ENCODE measurements around the gene TRMT13. TPM values are rescaled to one million over a fixed set of nuclear protein-coding genes. Genes with fewer than 3 reads are reported as not detected.

The TRMT13 gene
- total RNA-seq, 2 experiments from 2014 or later = 6.3 to 6.9 TPM

DNA sequence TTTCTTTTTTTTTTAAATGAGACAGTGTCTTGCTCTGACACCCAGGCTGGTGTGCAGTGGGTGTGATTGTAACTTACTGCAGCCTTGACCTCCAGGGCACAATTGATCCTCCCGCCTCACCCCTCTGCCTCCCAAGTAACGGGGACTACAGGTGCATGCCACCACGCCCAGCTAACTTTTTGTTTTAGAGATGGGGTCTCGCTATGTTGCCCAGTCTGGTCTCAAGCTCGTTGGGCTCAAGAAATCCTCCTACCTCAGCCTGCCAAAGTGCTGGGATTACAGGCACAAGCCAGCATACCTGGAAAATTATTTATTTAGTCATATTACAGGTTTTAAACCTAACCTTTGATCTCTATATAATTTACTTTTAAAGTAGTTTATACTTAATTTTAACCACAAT lies 31.7 kb downstream of the TRMT13 start:
- Mint-ChIP-seq H3K9me3 (no peaks in the 10 kb centered on the region), H3K4me1 (ENCODE audit: low read depth) (no peaks in the 10 kb centered on the region), H3K4me3 (no peak overlapping the region), H3K36me3 (ENCODE audit: low read depth) (no peaks in the 10 kb centered on the region), H3K27me3 (no peaks in the 10 kb centered on the region), H3K27ac (no peak overlapping the region)
- DNase-seq (no peak), ATAC-seq (ENCODE audit: poor library complexity) (no peak)
- CTCF ChIA-PET = no interaction called here
- intact Hi-C loops (cut with DNase I, micrococcal nuclease) = no loop called here
- POLR2A ChIA-PET = no interaction called here
- Histone ChIP-seq H3K9me3 (ENCODE audit: control insufficient read depth in 1 of 2, insufficient read depth in 1 of 2, low read length in 2 of 2) (no peaks in the 10 kb centered on the region), H3K4me3 (ENCODE audit: low read length) (no peak overlapping the region), H3K4me1 (ENCODE audit: insufficient read depth, low read length) (no peaks in the 10 kb centered on the region), H3K36me3 (ENCODE audit: insufficient read depth, low read length) (no peaks in the 10 kb centered on the region), H3K27me3 (ENCODE audit: control insufficient read depth in 1 of 2, insufficient read depth in 2 of 2, low read length in 2 of 2) (no peaks in the 10 kb centered on the region), H3K27ac (ENCODE audit: low read depth in 1 of 2, low read length in 2 of 2) (no peak overlapping the region)
- TF ChIP-seq, protein P1, sequence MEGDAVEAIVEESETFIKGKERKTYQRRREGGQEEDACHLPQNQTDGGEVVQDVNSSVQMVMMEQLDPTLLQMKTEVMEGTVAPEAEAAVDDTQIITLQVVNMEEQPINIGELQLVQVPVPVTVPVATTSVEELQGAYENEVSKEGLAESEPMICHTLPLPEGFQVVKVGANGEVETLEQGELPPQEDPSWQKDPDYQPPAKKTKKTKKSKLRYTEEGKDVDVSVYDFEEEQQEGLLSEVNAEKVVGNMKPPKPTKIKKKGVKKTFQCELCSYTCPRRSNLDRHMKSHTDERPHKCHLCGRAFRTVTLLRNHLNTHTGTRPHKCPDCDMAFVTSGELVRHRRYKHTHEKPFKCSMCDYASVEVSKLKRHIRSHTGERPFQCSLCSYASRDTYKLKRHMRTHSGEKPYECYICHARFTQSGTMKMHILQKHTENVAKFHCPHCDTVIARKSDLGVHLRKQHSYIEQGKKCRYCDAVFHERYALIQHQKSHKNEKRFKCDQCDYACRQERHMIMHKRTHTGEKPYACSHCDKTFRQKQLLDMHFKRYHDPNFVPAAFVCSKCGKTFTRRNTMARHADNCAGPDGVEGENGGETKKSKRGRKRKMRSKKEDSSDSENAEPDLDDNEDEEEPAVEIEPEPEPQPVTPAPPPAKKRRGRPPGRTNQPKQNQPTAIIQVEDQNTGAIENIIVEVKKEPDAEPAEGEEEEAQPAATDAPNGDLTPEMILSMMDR (IDR thresholded peaks at IDR 0.05) = no peak

DNA sequence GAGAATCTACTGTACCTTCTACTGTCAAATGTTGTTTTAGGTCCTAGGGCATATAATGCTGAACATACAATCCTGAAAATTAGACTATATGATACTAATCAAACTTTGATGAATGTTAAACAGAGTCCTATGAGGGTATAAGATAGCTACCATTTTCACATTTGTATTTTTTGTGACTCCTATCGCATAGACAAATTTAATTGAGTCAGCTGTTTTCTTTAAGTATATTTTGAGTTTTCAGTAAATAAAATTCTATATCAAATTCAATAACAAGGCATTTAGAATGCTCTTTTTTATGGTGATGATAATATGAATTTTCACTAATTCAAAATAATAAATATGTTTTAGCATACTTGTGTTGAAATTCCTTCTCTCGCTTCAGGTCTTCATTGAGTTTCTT lies 35.1 kb downstream of the TRMT13 start:
- H3K9me3 Mint-ChIP-seq = no peaks in the 10 kb centered on the region
- Histone ChIP-seq H3K27me3 (ENCODE audit: control insufficient read depth in 1 of 2, insufficient read depth in 2 of 2, low read length in 2 of 2) (no peaks in the 10 kb centered on the region), H3K9me3 (ENCODE audit: control insufficient read depth in 1 of 2, insufficient read depth in 1 of 2, low read length in 2 of 2) (no peaks in the 10 kb centered on the region), H3K27ac (ENCODE audit: low read depth in 1 of 2, low read length in 2 of 2) (no peak overlapping the region), H3K36me3 (ENCODE audit: insufficient read depth, low read length) (no peaks in the 10 kb centered on the region), H3K4me3 (ENCODE audit: low read length) (no peak overlapping the region), H3K4me1 (ENCODE audit: insufficient read depth, low read length) (no peaks in the 10 kb centered on the region)
- H3K4me3 Mint-ChIP-seq = no peak overlapping the region
- intact Hi-C loops (cut with DNase I, micrococcal nuclease) = no loop called here
- H3K27me3 Mint-ChIP-seq = no peaks in the 10 kb centered on the region
- ATAC-seq (ENCODE audit: poor library complexity) (no peak), DNase-seq (no peak)
- POLR2A ChIA-PET = no interaction called here
- H3K27ac Mint-ChIP-seq = no peak overlapping the region
- H3K36me3 Mint-ChIP-seq (ENCODE audit: low read depth) = no peaks in the 10 kb centered on the region
- CTCF ChIA-PET = no interaction called here
- no peaks in the 10 kb centered on the region for H3K4me1 Mint-ChIP-seq (ENCODE audit: low read depth)
- TF ChIP-seq, protein P1 (IDR thresholded peaks at IDR 0.05) = no peak

DNA sequence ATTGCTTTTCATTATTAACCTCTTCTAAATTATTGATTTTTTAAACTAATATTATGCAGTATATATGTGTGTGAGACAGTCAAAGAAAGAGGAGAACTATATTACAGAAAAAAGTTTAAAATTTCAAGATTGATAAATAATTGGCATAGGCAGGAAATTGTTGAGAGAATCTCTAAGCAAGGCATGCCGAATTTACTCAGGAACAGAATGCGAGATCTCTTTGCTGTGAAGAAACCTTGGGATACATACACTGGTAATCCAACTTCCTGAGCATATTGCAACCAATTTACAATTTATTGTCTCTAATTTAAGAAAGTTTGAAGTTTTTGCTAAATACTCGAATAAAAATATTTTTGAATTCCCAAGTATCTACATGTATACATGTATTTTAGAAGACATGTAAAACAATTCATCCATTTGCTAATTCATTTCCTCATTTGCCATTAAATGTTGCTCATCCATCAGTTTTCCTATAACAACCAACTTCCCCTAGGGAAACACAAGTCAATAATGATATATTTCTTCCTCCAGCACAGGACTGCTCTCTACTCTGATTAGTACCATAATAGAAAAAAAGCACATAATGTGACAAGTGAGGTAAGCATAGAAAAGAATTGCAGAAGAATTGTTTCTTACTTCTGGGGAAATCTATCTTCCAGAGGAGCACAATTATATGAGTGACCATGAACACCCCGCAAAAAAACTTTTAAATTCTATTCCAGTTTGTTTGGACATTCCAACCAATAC lies 44.5 kb downstream of the TRMT13 start:
- intact Hi-C loops (cut with DNase I, micrococcal nuclease) = no loop called here
- Mint-ChIP-seq H3K4me1 (ENCODE audit: low read depth) (no peaks in the 10 kb centered on the region), H3K4me3 (no peak overlapping the region), H3K27me3 (no peaks in the 10 kb centered on the region), H3K36me3 (ENCODE audit: low read depth) (no peaks in the 10 kb centered on the region), H3K27ac (no peak overlapping the region), H3K9me3 (no peaks in the 10 kb centered on the region)
- DNase-seq (no peak), ATAC-seq (ENCODE audit: poor library complexity) (no peak)
- H3K9me3 ChIP-seq (ENCODE audit: control insufficient read depth in 1 of 2, insufficient read depth in 1 of 2, low read length in 2 of 2) = peaks cover 0 to 4% of the 10 kb centered on the region in 2 experiments
- H3K27me3 ChIP-seq (ENCODE audit: control insufficient read depth in 1 of 2, insufficient read depth in 2 of 2, low read length in 2 of 2) = no peaks in the 10 kb centered on the region
- POLR2A ChIA-PET = no interaction called here
- H3K27ac ChIP-seq (ENCODE audit: low read depth in 1 of 2, low read length in 2 of 2) = no peak overlapping the region
- CTCF ChIA-PET = no interaction called here
- H3K4me1 ChIP-seq (ENCODE audit: insufficient read depth, low read length) = no peaks in the 10 kb centered on the region
- no peaks in the 10 kb centered on the region for H3K36me3 ChIP-seq (ENCODE audit: insufficient read depth, low read length)
- TF ChIP-seq, protein P1 (IDR thresholded peaks at IDR 0.05) = no peak
- no peak overlapping the region for H3K4me3 ChIP-seq (ENCODE audit: low read length)

All from CD4-positive, alpha-beta T cell (primary cell).